ENCODE results near the gene AHR. TPM values are rescaled to one million over a fixed set of nuclear protein-coding genes. Genes with fewer than 3 reads are reported as not detected.

AHR gene
- total RNA-seq, 1 experiment from 2014 or later, result 39.0 TPM

DNA sequence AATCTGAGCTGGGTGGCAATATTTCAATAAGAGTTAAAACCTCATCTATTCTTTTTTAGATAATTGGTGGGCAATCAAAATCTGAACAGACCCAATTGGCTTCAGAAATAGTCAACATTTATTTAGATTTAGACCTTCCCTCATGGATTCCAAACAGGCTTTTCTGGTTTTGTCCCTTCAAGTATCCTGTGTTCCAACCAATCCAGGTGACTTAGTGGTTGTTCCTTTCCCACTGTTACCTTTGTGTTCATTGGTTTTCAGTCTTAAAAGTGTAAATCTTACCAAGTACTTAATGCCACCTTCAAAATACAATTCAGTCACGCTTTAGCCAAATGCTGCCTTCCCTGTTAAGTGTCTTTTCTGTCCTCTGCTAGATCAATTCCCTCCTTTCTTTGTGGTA is 85.9 kb downstream of the AHR start:
- Mint-ChIP-seq H3K27ac (ENCODE audit: unreplicated experiment) (no peak overlapping the region), H3K4me3 (ENCODE audit: unreplicated experiment) (no peak overlapping the region), H3K36me3 (ENCODE audit: insufficient read depth, unreplicated experiment) (no peaks in the 10 kb centered on the region), H3K9me3 (ENCODE audit: unreplicated experiment) (no peaks in the 10 kb centered on the region), H3K4me1 (ENCODE audit: low read depth, unreplicated experiment) (no peaks in the 10 kb centered on the region), H3K27me3 (ENCODE audit: insufficient read depth, unreplicated experiment) (no peaks in the 10 kb centered on the region)
- H3K27me3 ChIP-seq (replicated peaks; ENCODE audit: control insufficient read depth, insufficient read depth, low read length), result no peaks in the 10 kb centered on the region
- TF ChIP-seq, protein P1, sequence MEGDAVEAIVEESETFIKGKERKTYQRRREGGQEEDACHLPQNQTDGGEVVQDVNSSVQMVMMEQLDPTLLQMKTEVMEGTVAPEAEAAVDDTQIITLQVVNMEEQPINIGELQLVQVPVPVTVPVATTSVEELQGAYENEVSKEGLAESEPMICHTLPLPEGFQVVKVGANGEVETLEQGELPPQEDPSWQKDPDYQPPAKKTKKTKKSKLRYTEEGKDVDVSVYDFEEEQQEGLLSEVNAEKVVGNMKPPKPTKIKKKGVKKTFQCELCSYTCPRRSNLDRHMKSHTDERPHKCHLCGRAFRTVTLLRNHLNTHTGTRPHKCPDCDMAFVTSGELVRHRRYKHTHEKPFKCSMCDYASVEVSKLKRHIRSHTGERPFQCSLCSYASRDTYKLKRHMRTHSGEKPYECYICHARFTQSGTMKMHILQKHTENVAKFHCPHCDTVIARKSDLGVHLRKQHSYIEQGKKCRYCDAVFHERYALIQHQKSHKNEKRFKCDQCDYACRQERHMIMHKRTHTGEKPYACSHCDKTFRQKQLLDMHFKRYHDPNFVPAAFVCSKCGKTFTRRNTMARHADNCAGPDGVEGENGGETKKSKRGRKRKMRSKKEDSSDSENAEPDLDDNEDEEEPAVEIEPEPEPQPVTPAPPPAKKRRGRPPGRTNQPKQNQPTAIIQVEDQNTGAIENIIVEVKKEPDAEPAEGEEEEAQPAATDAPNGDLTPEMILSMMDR (IDR thresholded peaks at IDR 0.05; ENCODE audit: insufficient read depth in 1 of 2, low read depth in 1 of 2, low read length in 1 of 2, severe bottlenecking in 1 of 2, unreplicated experiment in 1 of 2), result no peak
- no peaks in the 10 kb centered on the region for H3K9me3 ChIP-seq
- H3K4me1 ChIP-seq, result no peaks in the 10 kb centered on the region
- POLR2A ChIA-PET, result no interaction called here
- BruUV-seq (replicated peaks), result no TSS peak
- H3K4me3 ChIP-seq (ENCODE audit: low read depth, low read length), result no peak overlapping the region
- intact Hi-C loops (cut with micrococcal nuclease; ENCODE audit: unreplicated experiment), result no loop called here
- DNase-seq, result no peak
- no peaks in the 10 kb centered on the region for H3K36me3 ChIP-seq (ENCODE audit: control insufficient read depth, insufficient read depth, low read length)
- CTCF ChIA-PET, result no interaction called here

DNA sequence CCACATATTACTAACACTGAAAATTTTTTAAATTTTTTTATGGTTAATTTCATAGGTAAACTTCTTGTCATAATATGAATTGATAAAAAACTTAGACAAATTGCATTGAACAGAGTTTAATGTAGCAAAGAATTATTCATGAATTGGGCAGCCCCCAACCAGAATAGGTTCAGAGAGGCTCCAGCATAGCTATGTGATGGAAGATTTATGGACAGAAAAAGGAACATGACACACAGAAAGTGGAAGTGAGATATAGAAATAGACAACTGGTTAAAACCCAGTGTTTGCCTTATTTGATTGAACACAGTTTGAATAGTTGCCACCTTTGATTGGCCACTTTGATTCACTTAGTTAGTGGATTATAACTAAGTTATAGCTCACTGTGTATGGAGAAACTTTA is 87.2 kb downstream of the AHR start:
- POLR2A ChIA-PET, result no interaction called here
- Mint-ChIP-seq H3K9me3 (ENCODE audit: unreplicated experiment) (no peaks in the 10 kb centered on the region), H3K4me1 (ENCODE audit: low read depth, unreplicated experiment) (no peaks in the 10 kb centered on the region), H3K4me3 (ENCODE audit: unreplicated experiment) (no peak overlapping the region), H3K27ac (ENCODE audit: unreplicated experiment) (no peak overlapping the region), H3K36me3 (ENCODE audit: insufficient read depth, unreplicated experiment) (no peaks in the 10 kb centered on the region), H3K27me3 (ENCODE audit: insufficient read depth, unreplicated experiment) (no peaks in the 10 kb centered on the region)
- no peaks in the 10 kb centered on the region for H3K4me1 ChIP-seq
- no TSS peak for BruUV-seq (replicated peaks)
- CTCF ChIA-PET, result no interaction called here
- no peaks in the 10 kb centered on the region for H3K9me3 ChIP-seq
- TF ChIP-seq, protein P1 (IDR thresholded peaks at IDR 0.05; ENCODE audit: insufficient read depth in 1 of 2, low read depth in 1 of 2, low read length in 1 of 2, severe bottlenecking in 1 of 2, unreplicated experiment in 1 of 2), result no peak
- intact Hi-C loops (cut with micrococcal nuclease; ENCODE audit: unreplicated experiment), result no loop called here
- no peaks in the 10 kb centered on the region for H3K27me3 ChIP-seq (replicated peaks; ENCODE audit: control insufficient read depth, insufficient read depth, low read length)
- DNase-seq, result no peak
- no peaks in the 10 kb centered on the region for H3K36me3 ChIP-seq (ENCODE audit: control insufficient read depth, insufficient read depth, low read length)
- H3K4me3 ChIP-seq (ENCODE audit: low read depth, low read length), result no peak overlapping the region

DNA sequence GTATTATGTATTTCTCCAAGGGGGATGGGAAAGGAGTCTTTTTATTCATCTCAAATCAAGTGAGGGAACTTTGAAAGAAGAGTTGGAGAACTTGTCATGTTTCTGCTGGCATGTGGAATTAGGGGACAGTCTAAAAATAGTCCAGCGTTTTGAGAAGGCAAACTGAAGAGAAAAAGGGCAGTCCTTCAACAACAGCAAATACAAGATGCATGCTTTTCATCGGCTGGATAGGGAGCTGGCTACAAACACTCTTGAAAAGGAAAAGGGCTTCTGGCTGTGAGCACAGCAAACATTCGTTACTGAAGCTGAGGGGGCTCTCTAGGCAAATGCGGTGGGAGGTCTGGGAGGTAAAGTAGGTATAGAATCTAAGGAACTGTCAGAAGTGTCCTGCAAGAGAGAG is 91.9 kb downstream of the AHR start:
- no peaks in the 10 kb centered on the region for H3K4me1 Mint-ChIP-seq (ENCODE audit: low read depth, unreplicated experiment)
- no peak overlapping the region for H3K4me3 Mint-ChIP-seq (ENCODE audit: unreplicated experiment)
- H3K36me3 Mint-ChIP-seq (ENCODE audit: insufficient read depth, unreplicated experiment), result no peaks in the 10 kb centered on the region
- H3K27ac Mint-ChIP-seq (ENCODE audit: unreplicated experiment), result no peak overlapping the region
- Histone ChIP-seq H3K36me3 (ENCODE audit: control insufficient read depth, insufficient read depth, low read length) (no peaks in the 10 kb centered on the region), H3K4me3 (ENCODE audit: low read depth, low read length) (no peak overlapping the region), H3K27me3 (replicated peaks; ENCODE audit: control insufficient read depth, insufficient read depth, low read length) (no peaks in the 10 kb centered on the region), H3K9me3 (peaks cover 24% of the 10 kb centered on the region), H3K4me1 (no peaks in the 10 kb centered on the region)
- ChIA-PET POLR2A (no interaction called here), CTCF (no interaction called here)
- H3K9me3 Mint-ChIP-seq (ENCODE audit: unreplicated experiment), result peaks cover 24% of the 10 kb centered on the region
- DNase-seq, result no peak
- intact Hi-C loops (cut with micrococcal nuclease; ENCODE audit: unreplicated experiment), result no loop called here
- TF ChIP-seq, protein P1 (IDR thresholded peaks at IDR 0.05; ENCODE audit: insufficient read depth in 1 of 2, low read depth in 1 of 2, low read length in 1 of 2, severe bottlenecking in 1 of 2, unreplicated experiment in 1 of 2), result no peak
- no TSS peak for BruUV-seq (replicated peaks)
- H3K27me3 Mint-ChIP-seq (ENCODE audit: insufficient read depth, unreplicated experiment), result no peaks in the 10 kb centered on the region

Measured in Caco-2 (cell line).